PC-3 (cell line): ENCODE data around the gene TSC22D4. TPM values are rescaled to one million over a fixed set of nuclear protein-coding genes. Genes with fewer than 3 reads are reported as not detected.

ENCODE experiments used
- ATAC-seq: fragments of 200-7000 bp; cut with Tn5 transposase; 2 replicates; pipeline ENCODE4 v1.9.1; 2020; ENCODE audit warnings: mild to moderate bottlenecking, moderate library complexity
- BruUV-seq: library from RNA; stranded (reverse); fragments of 400-500 nt; replicated peaks from 2 replicates; lab custom pipeline; 2021; lab: Mats Ljungman, UMichigan
- CTCF ChIA-PET: fragments of 300-600 bp; sonication (Branson Sonifier 250); formaldehyde crosslinking; loops from one replicate; lab custom pipeline; 2022; ENCODE audit warnings: antibody characterized with exemption; lab: Charles Lee
- POLR2A ChIA-PET: fragments of 300-600 bp; sonication (Branson Sonifier 250); formaldehyde crosslinking; loops from one replicate; lab custom pipeline; 2022; ENCODE audit warnings: antibody characterized with exemption; ENCODE audit not compliant: unreplicated experiment; lab: Charles Lee
- DNase-seq: peaks from one replicate; pipeline ENCODE4 v3.0.0-alpha.2; 2015
- H2AFZ ChIP-seq: fragments of 300-600 bp; sonication (generic); 2 replicates; pipeline ENCODE4 v1.6.0; 2016; ENCODE audit warnings: antibody characterized with exemption, low read length
- H3F3A ChIP-seq: fragments of 300-600 bp; sonication (generic); one replicate; pipeline ENCODE4 v1.6.0; 2017; ENCODE audit warnings: antibody characterized with exemption, low read length, control low read depth, mild to moderate bottlenecking; ENCODE audit not compliant: unreplicated experiment
- H3K27ac ChIP-seq: fragments of 300-600 bp; sonication (generic); 2 replicates; pipeline ENCODE4 v1.5.1; 2016; ENCODE audit warnings: mild to moderate bottlenecking, low read length
- H3K27me3 ChIP-seq: fragments of 300-600 bp; sonication (generic); 2 replicates; pipeline ENCODE4 v1.6.1; 2016; ENCODE audit warnings: low read length, mixed read lengths
- H3K36me3 ChIP-seq: fragments of 300-600 bp; sonication (generic); 2 replicates; pipeline ENCODE4 v1.6.1; 2016; ENCODE audit warnings: low read depth, mixed run types, low read length, mixed read lengths
- H3K4me1 ChIP-seq: fragments of 300-600 bp; sonication (generic); 2 replicates; pipeline ENCODE4 v1.5.1; 2016; ENCODE audit warnings: low read length; ENCODE audit not compliant: insufficient read depth
- H3K4me2 ChIP-seq: fragments of 300-600 bp; sonication (generic); 2 replicates; pipeline ENCODE4 v1.6.0; 2016; ENCODE audit warnings: low read length
- H3K4me3 ChIP-seq: fragments of 300-600 bp; sonication (generic); 2 replicates; pipeline ENCODE4 v1.5.1; 2016; ENCODE audit warnings: mild to moderate bottlenecking, low read length, mixed read lengths
- H3K79me2 ChIP-seq: fragments of 300-600 bp; sonication (generic); 2 replicates; pipeline ENCODE4 v1.6.1; 2017; ENCODE audit warnings: low read length, mixed read lengths
- H3K9ac ChIP-seq: fragments of 300-600 bp; sonication (generic); 2 replicates; pipeline ENCODE4 v1.6.0; 2016; ENCODE audit warnings: mild to moderate bottlenecking, low read length
- H3K9me2 ChIP-seq: fragments of 300-600 bp; sonication (generic); replicated peaks from 2 replicates; pipeline ENCODE4 v1.6.1; 2016; ENCODE audit warnings: mixed run types, low read length, mixed read lengths
- H3K9me3 ChIP-seq: fragments of 300-600 bp; sonication (generic); 2 replicates; pipeline ENCODE4 v1.6.1; 2016; ENCODE audit warnings: low read length, mixed read lengths
- H4K20me1 ChIP-seq: fragments of 300-600 bp; sonication (generic); 2 replicates; pipeline ENCODE4 v1.6.1; 2016; ENCODE audit warnings: low read length, mixed read lengths
- CTCF ChIP-seq: fragments of 300-600 bp; sonication (generic); conservative IDR thresholded peaks from 2 replicates; pipeline ENCODE4 v1.5.1; 2017; ENCODE audit warnings: antibody characterized with exemption, low read depth, mild to moderate bottlenecking, low read length
- EZH2 ChIP-seq: fragments of 300-600 bp; sonication (generic); IDR thresholded peaks from one replicate; pipeline ENCODE4 v1.6.1; 2017; ENCODE audit warnings: antibody characterized with exemption, mild to moderate bottlenecking, low read length; ENCODE audit not compliant: unreplicated experiment
- EZH2phosphoT487 ChIP-seq: fragments of 300-600 bp; sonication (generic); IDR thresholded peaks from 2 replicates; pipeline ENCODE4 v1.6.1; 2018; ENCODE audit warnings: mild to moderate bottlenecking, antibody characterized with exemption, low read length, borderline replicate concordance
- intact Hi-C: fragments of 100-400 bp; cut with micrococcal nuclease; formaldehyde crosslinking; loops from 2 replicates; pipeline ENCODE4 v1.9.0; 2023
- total RNA-seq: library from RNA; depleted of rRNA; stranded (reverse); fragments of >200 nt; gene quantifications from 2 replicates; pipeline ENCODE4 v1.2.3, GENCODE V29; 2014

TSC22D4 gene
- total RNA-seq, 1 experiment from 2014 or later = 57.1 TPM

- Histone ChIP-seq H3K36me3 (no peaks in the 10 kb centered on the region), H3K9me2 (no peaks in the 10 kb centered on the region), H2AFZ (no peak overlapping the region), H4K20me1 (no peaks in the 10 kb centered on the region), H3K79me2 (peaks cover 26% of the 10 kb centered on the region), H3K27ac (no peak overlapping the region), H3F3A (no peaks in the 10 kb centered on the region), H3K9ac (peak overlapping the region; percentile 84), H3K9me3 (no peaks in the 10 kb centered on the region), H3K4me3 (peak overlapping the region; percentile 84), H3K4me1 (peaks cover 9% of the 10 kb centered on the region; the same call in 1 of the 2 replicates), H3K4me2 (peak overlapping the region; percentile 92), H3K27me3 (no peaks in the 10 kb centered on the region)
- no peak for DNase-seq
- BruUV-seq = no TSS peak
- ChIA-PET CTCF (no interaction called here), POLR2A (no interaction called here)
- intact Hi-C loops = loop anchor here (2.0 kb wide), 1 partner anchor 61 kb away; the partner anchor contains the start of gene AGFG2
- no peak for ATAC-seq
- TF ChIP-seq EZH2 (no peak), EZH2phosphoT487 (no peak), CTCF (no peak)
These were observed 1.1 kb downstream of the TSC22D4 start for GRCh38 chr7:100477871-100478267.

GRCh38 chr7:100476903-100477870, 1.8 kb downstream of the TSC22D4 start:
- H3K4me2 ChIP-seq = peak overlapping the region; percentile 92
- DNase-seq = no peak
- intact Hi-C loops = no loop called here
- H3K9me3 ChIP-seq = no peaks in the 10 kb centered on the region
- peak overlapping the region; percentile 84 for H3K4me3 ChIP-seq
- ATAC-seq = no peak
- H3F3A ChIP-seq = no peaks in the 10 kb centered on the region
- peaks cover 26% of the 10 kb centered on the region for H3K79me2 ChIP-seq
- no peaks in the 10 kb centered on the region for H3K9me2 ChIP-seq
- ChIA-PET CTCF (no interaction called here), POLR2A (no interaction called here)
- peak overlapping the region; percentile 84 for H3K9ac ChIP-seq
- H3K27me3 ChIP-seq = no peaks in the 10 kb centered on the region
- H3K27ac ChIP-seq = no peak overlapping the region
- TF ChIP-seq EZH2phosphoT487 (no peak), EZH2 (no peak), CTCF (peak; percentile 46; the same call in 1 of the 2 replicates)
- no peaks in the 10 kb centered on the region for H3K36me3 ChIP-seq
- H2AFZ ChIP-seq = no peak overlapping the region
- BruUV-seq = no TSS peak
- peaks cover 5% of the 10 kb centered on the region; the same call in 1 of the 2 replicates for H3K4me1 ChIP-seq
- H4K20me1 ChIP-seq = no peaks in the 10 kb centered on the region
